H1 (cell line): ENCODE results near the gene GRK7. TPM values are rescaled to one million over a fixed set of nuclear protein-coding genes. Genes with fewer than 3 reads are reported as not detected.
A peak's percentile ranks its signal among the peaks of the same experiment; 100 is the strongest.

Experiments
- CBX8 ChIP-seq: fragments of 300-800, 300-1000 bp; sonication (generic); IDR thresholded peaks from 2 replicates; pipeline ENCODE4 v1.7.1; 2016; ENCODE audit warnings: low read depth, low read length, borderline replicate concordance
- CHD7 ChIP-seq: fragments of 300-600 bp; sonication (generic); IDR thresholded peaks from 2 replicates; pipeline ENCODE4 v1.7.1; 2012; ENCODE audit warnings: low read length, moderate library complexity, mild to moderate bottlenecking, inconsistent platforms; ENCODE audit not compliant: insufficient replicate concordance
- CTBP2 ChIP-seq: IDR thresholded peaks from 2 replicates; pipeline ENCODE4 v1.7.0; 2011; ENCODE audit warnings: borderline replicate concordance, mild to moderate bottlenecking, moderate library complexity, mixed read lengths, low read length; ENCODE audit not compliant: insufficient read depth, insufficient read length
- E2F6 ChIP-seq: IDR thresholded peaks from 2 replicates; pipeline ENCODE4 v1.6.1; 2012; ENCODE audit warnings: inconsistent platforms
- JUN ChIP-seq: IDR thresholded peaks from 2 replicates; pipeline ENCODE4 v1.6.1; 2011; ENCODE audit warnings: low read depth, mild to moderate bottlenecking, improper control_type of control experiment, low read length
- SIN3A ChIP-seq, 2 experiments: IDR thresholded peaks in 1 of 2; conservative IDR thresholded peaks in 1 of 2; 2 replicates each; pipeline ENCODE4 v1.6.1; 2011 to 2012; ENCODE audit warnings: low read length in 2 of 2, improper control_type of control experiment in 1 of 2, low read depth in 1 of 2, mild to moderate bottlenecking in 1 of 2
- polyA plus RNA-seq, 7 experiments: library from polyadenylated mRNA; depleted of rRNA in 3 of 7; stranded (reverse) in 5 of 7; unstranded in 2 of 7; fragments of >200 nt in 5 of 7; fragments of 200-250 nt in 2 of 7; gene quantifications; 1 replicate in 5 of 7; 2 replicates in 1 of 7; 4 replicates in 1 of 7; pipeline versions ENCODE4 v1.2.1 to v1.2.3, GENCODE V29; 2011 to 2013; ENCODE audit warnings: missing spikeins in 2 of 7, mixed read lengths in 2 of 7
- total RNA-seq: library from RNA; stranded (reverse); fragmentation: NEBNext Ultra II Directional; extraction: Animal tissue kit (Norgen Biotek cat#: 25700); gene quantifications from 2 replicates; pipeline ENCODE4 v1.2.1, GENCODE V29; 2021

Gene GRK7
- total and polyA plus RNA-seq, 2 of the 8 experiments (the other 6 are each of a cell fraction or from before 2014, with no cell fraction given), result not detected

- TF ChIP-seq CHD7 (no peak), CBX8 (no peak), E2F6 (peak; percentile 31; the same call in 1 of the 2 replicates), JUN (peak; percentile 25; the same call in 1 of the 2 replicates), SIN3A (conservative IDR thresholded peaks at IDR 0.05 in 1 of 2, IDR thresholded peaks at IDR 0.05 in 1 of 2; ENCODE audit: low read depth in 1 of 2, low read length in 2 of 2) (peak in 1 of 2 experiments; percentile 69; a peak in 1 of 4 replicates), CTBP2 (no peak)
- TF ChIP-seq, all 59 proteins: peak for 32
Observed at GRCh38 chr3:141738022-141738890, 25.0 kb upstream of the GRK7 start, which contains the start of gene RNF7 (continued).
